NCI-H2227 (cell line): ENCODE results near the gene FBRSL1.

Experiments used
- DNase-seq: peaks from one replicate; lab custom pipeline; 2025; ENCODE audit not compliant: unreplicated experiment; lab: John Stamatoyannopoulos, UW

FBRSL1 gene

GRCh38 chr12:132508860-132509732 lies 19.1 kb downstream of the FBRSL1 start:
- DNase-seq, result no peak

GRCh38 chr12:132510111-132510724 lies 20.3 kb downstream of the FBRSL1 start:
- DNase-seq, result no peak

- no peak for DNase-seq
Measured at GRCh38 chr12:132510746-132511477, 21.0 kb downstream of the FBRSL1 start.

- no peak for DNase-seq
Measured at GRCh38 chr12:132511516-132512196, 21.7 kb downstream of the FBRSL1 start.

GRCh38 chr12:132512197-132513069 lies 22.5 kb downstream of the FBRSL1 start:
- DNase-seq, result no peak

- DNase-seq, result no peak
Measured at GRCh38 chr12:132513070-132513398, 23.1 kb downstream of the FBRSL1 start.

GRCh38 chr12:132513458-132514135 lies 23.6 kb downstream of the FBRSL1 start:
- DNase-seq, result no peak

- DNase-seq, result no peak
Measured at GRCh38 chr12:132514216-132514820, 24.4 kb downstream of the FBRSL1 start.

- no peak for DNase-seq
Measured at GRCh38 chr12:132514838-132515237, 24.9 kb downstream of the FBRSL1 start.

GRCh38 chr12:132516095-132517012 lies 26.4 kb downstream of the FBRSL1 start:
- no peak for DNase-seq

- DNase-seq, result no peak
Measured at GRCh38 chr12:132517013-132517739, 27.2 kb downstream of the FBRSL1 start.

- DNase-seq, result no peak
Measured at GRCh38 chr12:132517740-132518100, 27.8 kb downstream of the FBRSL1 start.

- no peak for DNase-seq
Measured at GRCh38 chr12:132518354-132518992, 28.5 kb downstream of the FBRSL1 start.

- DNase-seq, result no peak
Measured at GRCh38 chr12:132520421-132521199, 30.7 kb downstream of the FBRSL1 start.

GRCh38 chr12:132521200-132521580 lies 31.2 kb downstream of the FBRSL1 start:
- no peak for DNase-seq

GRCh38 chr12:132521712-132522292 lies 31.9 kb downstream of the FBRSL1 start:
- no peak for DNase-seq
